Duodenal mucosa (tissue), 2 donors: ENCODE data around the gene DIRAS2.

Source experiments
- H3K27ac ChIP-seq: one replicate; pipeline ENCODE4 v1.7.0; 2013; ENCODE audit warnings: low read depth, low read length
- H3K27me3 ChIP-seq, 2 donors: one replicate each; pipeline ENCODE4 v1.7.0; 2013; ENCODE audit warnings: low read length in 2 of 2, control low read depth in 1 of 2; ENCODE audit not compliant: insufficient read depth in 2 of 2, control insufficient read depth in 1 of 2
- H3K36me3 ChIP-seq, 2 donors: one replicate each; pipeline ENCODE4 v1.7.0; 2013; ENCODE audit warnings: low read length in 2 of 2, control low read depth in 1 of 2; ENCODE audit not compliant: insufficient read depth in 2 of 2, control insufficient read depth in 1 of 2
- H3K4me1 ChIP-seq, 2 donors: one replicate each; pipeline ENCODE4 v1.7.0; 2013; ENCODE audit warnings: low read length in 2 of 2, control low read depth in 1 of 2; ENCODE audit not compliant: insufficient read depth in 2 of 2, control insufficient read depth in 1 of 2
- H3K4me3 ChIP-seq, 2 donors: one replicate each; pipeline ENCODE4 v1.7.0; 2013; ENCODE audit warnings: low read length in 2 of 2, low read depth in 1 of 2
- H3K9ac ChIP-seq, 2 donors: one replicate each; pipeline ENCODE4 v1.7.0; 2013; ENCODE audit warnings: low read length in 2 of 2, low read depth in 1 of 2
- H3K9me3 ChIP-seq, 2 donors: one replicate each; pipeline ENCODE4 v1.7.0; 2013; ENCODE audit warnings: low read length in 2 of 2, control low read depth in 1 of 2; ENCODE audit not compliant: control insufficient read depth in 1 of 2

The DIRAS2 gene

DNA sequence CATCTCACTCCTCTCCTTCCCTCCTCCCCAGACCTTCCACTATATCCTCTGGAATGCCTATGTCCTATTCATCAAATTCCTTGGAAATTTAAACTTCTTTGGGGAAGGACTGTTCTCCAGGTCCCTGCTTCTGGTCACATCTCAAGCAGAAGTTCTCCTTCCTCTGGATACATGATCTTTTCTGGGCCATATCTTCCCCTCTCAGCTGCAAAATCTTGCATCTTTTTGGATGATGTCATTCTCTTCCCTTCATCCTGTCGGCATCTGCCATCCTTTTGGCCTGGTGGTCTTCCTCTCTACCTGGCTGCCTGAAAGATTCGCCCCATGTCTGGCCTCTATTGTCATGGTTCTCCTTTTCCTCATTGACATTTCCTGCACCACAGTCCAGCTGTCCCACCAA is 5.2 kb upstream of the DIRAS2 start:
- no peaks in the 10 kb centered on the region for H3K36me3 ChIP-seq
- H3K4me1 ChIP-seq = no peaks in the 10 kb centered on the region
- H3K9ac ChIP-seq = no peak overlapping the region
- peaks cover 2 to 10% of the 10 kb centered on the region in 2 donors for H3K27me3 ChIP-seq
- no peak overlapping the region for H3K4me3 ChIP-seq
- H3K9me3 ChIP-seq = peaks cover 5 to 8% of the 10 kb centered on the region in 2 donors
- H3K27ac ChIP-seq = no peak overlapping the region

DNA sequence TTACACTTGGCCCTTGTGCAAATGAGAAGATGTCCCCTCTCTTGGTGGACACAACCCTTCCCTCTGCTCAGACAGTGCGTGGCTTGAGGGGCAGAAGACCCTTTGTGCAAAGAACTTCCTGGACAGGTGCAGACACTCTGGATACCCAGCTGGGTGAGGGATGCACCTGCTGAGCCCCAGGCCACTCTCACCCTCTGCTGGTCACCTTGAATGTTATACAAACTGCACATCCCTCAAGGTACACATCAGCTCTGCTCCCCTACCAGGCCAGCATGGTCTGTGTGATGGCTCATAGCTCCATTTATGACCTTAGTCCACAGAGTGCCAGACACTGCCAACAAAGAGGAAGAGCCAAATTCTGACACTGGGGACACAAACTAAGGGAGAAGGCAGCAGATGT is 3.1 kb upstream of the DIRAS2 start:
- Histone ChIP-seq H3K27me3 (peaks cover 8 to 20% of the 10 kb centered on the region in 2 donors), H3K36me3 (no peaks in the 10 kb centered on the region)

DNA sequence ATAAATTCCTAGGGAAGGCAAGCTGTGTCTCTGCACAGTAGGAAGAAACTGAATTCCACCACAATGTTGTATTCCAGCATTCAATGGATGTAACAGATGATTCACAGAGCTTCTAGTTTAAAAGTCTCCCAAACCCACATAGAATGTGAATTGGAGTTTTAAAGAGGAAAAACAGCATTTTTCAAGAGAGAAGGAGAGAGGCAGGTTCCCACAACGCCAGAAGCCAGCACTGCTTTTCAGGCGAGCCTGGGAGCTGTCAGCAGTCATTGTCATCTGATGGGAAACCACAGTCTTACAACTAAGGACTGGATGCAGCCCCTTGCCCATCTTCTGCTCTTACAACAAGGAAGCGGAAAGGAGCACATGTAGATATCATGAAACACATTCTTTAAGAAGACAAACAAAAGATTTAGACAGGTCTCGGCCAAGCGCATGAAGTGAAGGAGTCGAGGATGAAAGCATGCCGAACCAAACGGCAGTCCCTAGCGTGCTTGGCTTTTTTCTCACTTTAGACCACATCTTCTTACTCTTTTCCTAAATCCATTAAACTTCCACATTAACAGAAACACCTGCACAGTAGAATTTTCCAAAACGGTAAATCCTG is 638 bp downstream of the DIRAS2 start:
- Histone ChIP-seq H3K27me3 (peaks cover 6 to 27% of the 10 kb centered on the region in 2 donors), H3K27ac (no peak overlapping the region), H3K4me3 (peak overlapping the region; percentile 61 to 72), H3K9me3 (no peaks in the 10 kb centered on the region), H3K36me3 (no peaks in the 10 kb centered on the region), H3K9ac (peak overlapping the region; percentile 12 to 31), H3K4me1 (peaks cover 0 to 8% of the 10 kb centered on the region in 2 donors)

More for the DNA sequence above, 3.1 kb upstream of the DIRAS2 start:
- Histone ChIP-seq H3K9ac (no peak overlapping the region), H3K4me1 (peaks cover 0 to 8% of the 10 kb centered on the region in 2 donors), H3K4me3 (no peak overlapping the region), H3K27ac (no peak overlapping the region), H3K9me3 (peaks cover 3 to 5% of the 10 kb centered on the region in 2 donors)

DNA sequence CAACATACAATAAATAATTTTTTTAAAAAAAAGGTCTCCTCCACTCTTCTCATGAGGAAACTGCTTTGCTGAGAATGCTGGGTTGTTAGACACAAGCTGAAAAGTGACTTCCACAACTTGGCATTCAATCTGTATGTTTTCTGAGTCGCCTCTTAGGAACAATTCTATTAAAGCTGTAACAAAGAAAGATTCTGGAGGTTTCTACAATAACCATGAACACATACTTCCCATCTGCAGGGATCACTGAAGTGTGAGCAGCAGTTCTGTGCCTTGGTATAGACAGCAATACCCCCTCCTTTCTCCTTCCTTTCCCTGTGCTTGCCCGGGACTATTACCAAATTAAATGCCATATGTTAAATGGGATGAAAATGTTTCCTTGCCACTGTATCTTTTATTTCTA is 1.5 kb downstream of the DIRAS2 start:
- H3K4me3 ChIP-seq = no peak overlapping the region
- no peak overlapping the region for H3K9ac ChIP-seq
- H3K36me3 ChIP-seq = no peaks in the 10 kb centered on the region
- H3K4me1 ChIP-seq = peaks cover 0 to 8% of the 10 kb centered on the region in 2 donors
- H3K27me3 ChIP-seq = peaks cover 6 to 27% of the 10 kb centered on the region in 2 donors
- H3K9me3 ChIP-seq = no peaks in the 10 kb centered on the region
- H3K27ac ChIP-seq = no peak overlapping the region

DNA sequence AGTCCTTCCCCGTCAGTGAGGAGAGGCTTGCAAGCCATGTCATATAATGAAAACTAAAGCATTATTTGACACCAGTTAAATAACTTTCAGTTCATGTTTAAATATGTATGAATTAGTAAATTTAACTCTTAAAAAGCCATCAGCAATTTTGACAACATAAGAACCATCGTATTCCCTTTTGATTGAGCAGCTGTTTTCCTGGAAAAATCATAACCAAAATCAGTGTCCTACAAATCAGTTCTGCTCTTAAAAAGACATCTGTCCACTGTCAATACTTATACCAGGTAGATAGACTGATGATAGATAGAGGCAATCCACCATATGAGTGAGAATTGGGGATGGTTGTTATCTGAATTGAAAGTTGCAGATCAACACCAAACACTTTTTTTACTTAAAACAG is 2.3 kb downstream of the DIRAS2 start:
- H3K4me3 ChIP-seq = no peak overlapping the region
- H3K9me3 ChIP-seq = no peaks in the 10 kb centered on the region
- no peak overlapping the region for H3K9ac ChIP-seq
- H3K36me3 ChIP-seq = no peaks in the 10 kb centered on the region
- H3K27me3 ChIP-seq = peaks cover 6 to 27% of the 10 kb centered on the region in 2 donors
- peaks cover 0 to 8% of the 10 kb centered on the region in 2 donors for H3K4me1 ChIP-seq
- no peak overlapping the region for H3K27ac ChIP-seq

DNA sequence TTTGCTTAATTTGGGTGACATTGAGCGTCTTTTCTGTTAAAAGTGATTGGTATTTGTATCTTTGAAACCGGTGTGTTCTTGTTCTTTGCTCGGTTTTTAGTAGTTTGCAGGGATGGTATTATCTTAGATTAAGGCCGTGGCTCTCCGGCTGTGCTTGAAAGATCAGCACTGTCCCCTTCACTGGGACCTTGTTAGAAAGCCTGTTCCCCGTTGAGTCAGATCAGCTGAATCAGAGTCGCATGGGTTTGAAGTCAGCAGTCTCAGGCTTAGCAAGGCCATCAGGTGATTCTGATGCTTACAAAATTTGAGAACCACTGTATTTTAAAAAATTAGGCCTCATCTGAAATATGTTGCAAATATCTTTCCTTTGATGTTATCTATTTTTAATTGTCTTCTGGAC is 5.0 kb downstream of the DIRAS2 start:
- H3K27ac ChIP-seq = no peak overlapping the region
- H3K27me3 ChIP-seq = peaks cover 6 to 17% of the 10 kb centered on the region in 2 donors
- H3K9ac ChIP-seq = no peak overlapping the region
- H3K9me3 ChIP-seq = no peaks in the 10 kb centered on the region
- no peak overlapping the region for H3K4me3 ChIP-seq
- H3K4me1 ChIP-seq = peaks cover 0 to 7% of the 10 kb centered on the region in 2 donors
- H3K36me3 ChIP-seq = no peaks in the 10 kb centered on the region

DNA sequence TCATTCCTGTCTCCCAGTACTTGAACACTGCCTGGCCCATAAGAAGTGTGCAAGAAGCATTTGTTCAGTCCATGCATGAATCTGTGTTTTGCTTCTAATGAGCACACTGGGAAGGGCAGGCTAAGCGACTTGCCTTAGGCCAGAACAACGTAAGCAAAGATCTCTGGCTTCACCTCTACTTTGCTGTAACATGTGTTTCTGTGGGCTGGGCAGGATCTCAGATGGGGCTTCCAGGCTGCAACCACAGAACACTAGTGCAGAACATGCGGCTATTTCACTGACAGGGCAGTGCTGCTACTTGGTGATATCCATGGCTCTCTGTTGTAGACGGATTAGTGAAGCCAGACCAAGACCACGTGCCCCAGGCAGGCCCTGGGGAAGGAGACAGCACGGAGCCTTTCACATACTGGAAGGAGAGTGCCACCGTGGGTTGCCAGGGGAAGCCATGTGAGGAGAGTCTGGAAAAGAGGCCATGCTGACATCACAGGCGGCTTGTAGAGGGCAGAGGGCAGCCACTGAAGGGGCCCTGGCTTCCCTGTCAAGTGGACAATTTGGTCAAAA is 9.9 kb downstream of the DIRAS2 start:
- Histone ChIP-seq H3K4me1 (no peaks in the 10 kb centered on the region), H3K36me3 (no peaks in the 10 kb centered on the region), H3K4me3 (no peak overlapping the region), H3K27ac (no peak overlapping the region), H3K9me3 (no peaks in the 10 kb centered on the region), H3K27me3 (no peaks in the 10 kb centered on the region), H3K9ac (no peak overlapping the region)

DNA sequence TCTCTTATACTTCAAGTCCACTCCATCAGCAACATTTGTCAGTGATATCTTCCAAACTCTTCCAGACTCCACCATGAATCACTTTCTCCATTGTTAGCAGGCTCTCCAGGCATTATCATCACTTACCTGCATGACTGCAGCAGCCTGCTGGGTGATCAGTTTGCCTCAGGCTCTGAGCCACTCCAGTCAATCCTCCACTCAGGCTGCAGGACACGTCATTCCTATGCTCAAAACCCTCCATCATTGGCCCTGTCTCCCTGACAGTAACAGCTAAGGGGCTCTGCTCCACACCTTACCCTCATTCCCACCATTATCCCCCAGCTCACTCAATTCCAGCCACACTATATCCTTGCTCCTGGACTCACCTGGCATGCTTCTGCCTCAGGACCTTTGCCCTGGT is 10.7 kb downstream of the DIRAS2 start:
- Histone ChIP-seq H3K9me3 (no peaks in the 10 kb centered on the region), H3K4me3 (no peak overlapping the region), H3K27me3 (no peaks in the 10 kb centered on the region), H3K27ac (no peak overlapping the region), H3K9ac (no peak overlapping the region), H3K36me3 (no peaks in the 10 kb centered on the region), H3K4me1 (no peaks in the 10 kb centered on the region)

DNA sequence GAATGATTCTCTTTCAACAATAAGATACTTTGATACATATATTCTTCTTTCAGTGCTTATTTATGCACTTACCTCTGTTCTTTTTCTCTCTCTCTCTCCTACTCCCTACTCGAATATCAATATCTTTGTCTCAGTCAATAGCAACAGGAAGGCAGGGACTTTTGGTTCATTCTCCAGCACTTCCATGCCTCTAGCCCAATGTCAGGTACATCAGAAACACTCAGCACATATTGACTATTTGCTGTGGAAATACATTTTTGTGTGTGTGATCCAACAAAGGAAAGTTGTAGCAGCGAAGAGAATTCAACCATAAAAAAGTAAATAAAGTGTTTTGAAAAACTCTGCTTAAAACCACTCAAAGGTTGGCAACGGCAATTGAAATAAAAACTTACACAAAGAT is 12.6 kb downstream of the DIRAS2 start:
- H3K4me3 ChIP-seq = no peak overlapping the region
- no peaks in the 10 kb centered on the region for H3K4me1 ChIP-seq
- no peaks in the 10 kb centered on the region for H3K27me3 ChIP-seq
- H3K27ac ChIP-seq = no peak overlapping the region
- no peaks in the 10 kb centered on the region for H3K36me3 ChIP-seq
- H3K9ac ChIP-seq = no peak overlapping the region
- no peaks in the 10 kb centered on the region for H3K9me3 ChIP-seq

DNA sequence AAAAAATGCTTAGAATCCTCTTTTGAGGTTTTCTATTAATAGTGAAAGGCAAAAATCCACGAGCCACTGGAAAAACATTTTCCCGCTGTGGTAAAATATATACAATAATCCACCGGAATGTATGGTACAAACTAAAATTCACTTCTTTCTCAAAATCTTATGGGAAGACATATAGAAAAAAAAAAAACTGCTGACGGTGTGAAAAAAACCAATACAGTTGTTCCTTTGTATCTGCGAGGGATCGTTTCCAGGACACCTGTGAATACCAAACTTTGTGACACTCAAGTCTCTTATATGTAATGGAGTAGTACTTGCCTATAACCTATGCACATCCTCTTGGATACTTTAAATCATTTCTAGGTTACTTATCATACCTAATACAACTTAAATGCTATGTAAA is 13.3 kb downstream of the DIRAS2 start:
- Histone ChIP-seq H3K27ac (no peak overlapping the region), H3K9ac (no peak overlapping the region), H3K36me3 (no peaks in the 10 kb centered on the region), H3K27me3 (no peaks in the 10 kb centered on the region), H3K4me3 (no peak overlapping the region), H3K9me3 (no peaks in the 10 kb centered on the region), H3K4me1 (no peaks in the 10 kb centered on the region)
